ENCODE data around the gene COQ3.
A peak's percentile ranks its signal among the peaks of the same experiment; 100 is the strongest.

COQ3 gene, protein sequence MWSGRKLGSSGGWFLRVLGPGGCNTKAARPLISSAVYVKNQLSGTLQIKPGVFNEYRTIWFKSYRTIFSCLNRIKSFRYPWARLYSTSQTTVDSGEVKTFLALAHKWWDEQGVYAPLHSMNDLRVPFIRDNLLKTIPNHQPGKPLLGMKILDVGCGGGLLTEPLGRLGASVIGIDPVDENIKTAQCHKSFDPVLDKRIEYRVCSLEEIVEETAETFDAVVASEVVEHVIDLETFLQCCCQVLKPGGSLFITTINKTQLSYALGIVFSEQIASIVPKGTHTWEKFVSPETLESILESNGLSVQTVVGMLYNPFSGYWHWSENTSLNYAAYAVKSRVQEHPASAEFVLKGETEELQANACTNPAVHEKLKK

GRCh38 chr6:99393698-99394531, at the start of gene COQ3:
Gene COQ3 (minus strand): TSS chr6:99394195. CDS start chr6:99394179, 16 bp downstream.
- peak within 1 kb of the TSS; percentile 77 for H3K4me3 ChIP-seq (ENCODE audit: low read depth, low read length)
- peak; percentile 36 for DNase-seq (ENCODE audit: low read depth)

GRCh38 chr6:99434702-99435530, 40.9 kb upstream of the COQ3 start:
- H3K4me3 ChIP-seq (ENCODE audit: low read depth, low read length) = no peak overlapping the region
- DNase-seq (ENCODE audit: low read depth) = no peak

DNA sequence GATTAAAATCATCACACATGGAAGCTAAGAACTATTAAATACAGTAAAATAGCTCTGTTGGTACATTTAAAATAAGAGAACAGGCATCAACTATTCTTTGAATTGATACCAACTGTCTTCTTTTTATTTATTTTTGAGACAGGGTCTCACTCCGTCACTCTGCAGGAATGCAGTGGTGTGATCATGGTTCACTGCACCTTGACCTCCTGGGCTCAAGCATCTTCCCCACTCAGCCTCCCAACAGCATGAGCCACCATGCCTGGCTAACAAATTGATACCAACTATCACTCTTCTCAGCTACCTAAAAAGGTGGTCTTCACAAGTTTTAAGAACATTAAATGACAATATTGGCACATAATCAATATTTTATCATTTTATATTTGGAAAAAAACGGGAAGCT, 38.9 kb upstream of the COQ3 start:
- no peak for DNase-seq (ENCODE audit: low read depth)
- H3K4me3 ChIP-seq (ENCODE audit: low read depth, low read length) = no peak overlapping the region

- H3K4me3 ChIP-seq (ENCODE audit: low read depth, low read length) = no peak overlapping the region
These were observed 37.9 kb upstream of the COQ3 start for GRCh38 chr6:99431901-99432300.

GRCh38 chr6:99427988-99428387, 34.0 kb upstream of the COQ3 start:
- no peak overlapping the region for H3K4me3 ChIP-seq (ENCODE audit: low read depth, low read length)
- DNase-seq (ENCODE audit: low read depth) = no peak

More at GRCh38 chr6:99431901-99432300, 37.9 kb upstream of the COQ3 start:
- no peak for DNase-seq (ENCODE audit: low read depth)

- DNase-seq (ENCODE audit: low read depth) = no peak
- H3K4me3 ChIP-seq (ENCODE audit: low read depth, low read length) = peak overlapping the region; percentile 95
These were observed 32.4 kb upstream of the COQ3 start for GRCh38 chr6:99426451-99426757.

DNA sequence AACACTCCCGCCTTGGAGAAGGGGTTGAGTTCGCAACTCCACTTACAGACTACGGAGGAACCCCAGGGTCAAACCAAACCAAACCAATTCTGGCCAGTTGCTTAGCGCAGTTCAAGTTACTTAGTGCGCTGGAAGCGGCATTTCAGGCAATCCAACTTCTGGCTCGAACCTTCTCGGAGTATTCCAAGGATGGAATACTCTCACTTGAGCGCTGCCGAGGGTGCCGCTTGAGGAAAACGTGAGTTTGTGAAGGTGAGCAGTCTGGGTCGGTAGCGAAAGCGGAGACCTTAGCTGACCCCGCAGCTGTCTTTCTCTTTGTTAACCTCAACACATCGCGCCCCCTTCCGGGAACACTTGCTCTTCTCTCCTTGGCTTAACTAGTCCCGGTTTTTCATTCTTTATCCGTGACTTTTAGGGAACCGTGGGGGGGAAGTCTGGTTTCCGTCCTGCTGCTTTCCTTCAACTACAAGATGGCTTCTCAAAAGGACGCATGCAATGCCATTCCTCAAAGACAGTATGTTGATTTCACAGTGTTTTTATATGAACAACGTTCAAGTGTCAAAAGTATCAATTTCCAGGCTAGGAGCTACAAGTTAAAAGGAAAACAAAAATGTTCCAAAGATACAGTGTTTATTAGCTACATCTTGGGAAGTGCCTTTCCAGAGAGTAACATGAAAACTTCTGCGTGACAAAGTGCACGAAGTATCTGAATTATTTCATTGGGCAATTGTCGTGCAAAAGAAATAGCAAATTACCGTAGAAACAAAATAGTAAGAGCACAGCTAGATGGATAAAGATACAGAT, 31.9 kb upstream of the COQ3 start:
- peak overlapping the region; percentile 95 for H3K4me3 ChIP-seq (ENCODE audit: low read depth, low read length)
- peak; percentile 59 for DNase-seq (ENCODE audit: low read depth)

GRCh38 chr6:99424761-99425646, 31.0 kb upstream of the COQ3 start, which contains the start of gene PNISR:
Gene PNISR (minus strand): TSS chr6:99425308. CDS start chr6:99414659, 10,649 bp downstream.
- H3K4me3 ChIP-seq (ENCODE audit: low read depth, low read length) = peak within 1 kb of the TSS; percentile 95
- peak; percentile 98 for DNase-seq (ENCODE audit: low read depth)

GRCh38 chr6:99424022-99424421, 30.0 kb upstream of the COQ3 start:
- no peak for DNase-seq (ENCODE audit: low read depth)
- peak overlapping the region; percentile 95 for H3K4me3 ChIP-seq (ENCODE audit: low read depth, low read length)

DNA sequence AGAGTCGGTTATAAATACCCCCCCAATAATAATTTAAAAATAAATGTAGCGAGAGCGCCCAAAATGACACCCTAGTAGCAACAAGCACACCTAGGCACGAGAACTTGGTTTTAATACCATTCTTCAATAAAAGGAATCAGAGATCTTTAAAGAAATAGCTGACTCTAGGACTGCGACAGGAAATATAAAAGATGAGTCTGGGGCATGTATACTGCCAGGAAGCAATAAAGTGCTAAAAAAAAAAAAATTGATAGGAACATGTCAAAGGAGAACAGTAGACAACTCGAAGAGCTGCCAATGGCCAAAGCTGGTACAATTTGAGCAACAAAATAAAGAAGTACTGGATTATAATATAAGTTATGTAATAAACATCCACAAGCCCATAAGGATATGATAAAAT, 28.9 kb upstream of the COQ3 start:
- no peak for DNase-seq (ENCODE audit: low read depth)
- H3K4me3 ChIP-seq (ENCODE audit: low read depth, low read length) = no peak overlapping the region

DNA sequence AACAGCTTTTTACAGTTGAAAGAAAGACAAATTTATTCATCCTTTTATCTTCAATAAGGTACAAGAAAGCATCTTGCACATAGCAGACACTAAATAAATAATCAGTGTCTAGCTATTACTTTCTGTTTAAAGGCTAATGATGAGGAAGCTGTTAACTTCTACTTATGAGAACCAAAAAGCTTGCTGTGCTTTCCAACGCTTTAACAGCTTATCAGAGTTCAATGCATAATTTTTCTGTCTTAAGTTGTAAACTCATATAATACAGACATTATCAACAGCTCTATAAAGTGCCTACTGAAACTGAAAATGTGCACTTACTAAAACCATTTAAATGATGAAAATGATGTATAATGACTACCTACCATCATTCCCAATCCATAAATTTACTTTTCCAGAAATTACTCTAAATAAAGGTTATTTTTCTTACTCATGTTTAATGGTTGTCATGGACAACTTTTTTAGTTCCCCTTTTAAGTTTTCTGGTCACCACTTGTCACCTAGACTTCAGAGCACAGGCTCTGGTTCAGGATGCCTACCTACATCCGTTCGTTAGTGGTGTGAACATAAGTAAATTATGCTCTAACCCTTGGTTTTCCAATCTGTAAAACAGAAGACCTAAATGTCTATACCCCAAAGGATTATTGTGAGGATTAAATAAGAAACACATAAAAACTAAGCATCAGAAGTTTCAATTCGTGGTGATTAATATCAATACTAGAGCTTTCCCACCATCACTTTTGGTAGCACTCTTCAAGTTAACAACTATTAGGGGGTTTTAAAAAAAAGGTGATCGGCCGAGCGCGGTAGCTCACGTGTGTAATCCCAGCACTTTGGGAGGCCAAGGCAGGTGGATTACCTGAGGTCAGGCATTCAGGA, 23.1 kb upstream of the COQ3 start:
- DNase-seq (ENCODE audit: low read depth) = no peak
- H3K4me3 ChIP-seq (ENCODE audit: low read depth, low read length) = no peak overlapping the region

DNA sequence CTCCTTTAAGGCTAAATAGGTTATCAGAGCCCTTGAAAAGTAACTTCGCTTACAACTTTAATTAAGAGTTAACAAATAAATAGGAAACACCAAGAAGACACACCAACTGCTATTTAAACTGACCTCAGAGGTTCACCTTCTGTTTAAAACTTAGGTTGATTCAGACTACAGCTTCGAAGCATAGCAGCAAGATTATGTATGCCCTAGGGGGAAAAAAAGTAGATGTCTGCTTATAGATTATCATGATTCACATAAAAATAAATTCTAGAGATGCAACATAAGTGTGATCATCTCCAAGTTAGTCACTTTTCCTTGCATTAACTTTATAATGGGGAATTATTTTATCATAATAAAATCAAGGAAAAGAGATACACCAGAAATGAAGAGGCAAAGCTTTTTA, 22.2 kb upstream of the COQ3 start:
- H3K4me3 ChIP-seq (ENCODE audit: low read depth, low read length) = no peak overlapping the region

DNA sequence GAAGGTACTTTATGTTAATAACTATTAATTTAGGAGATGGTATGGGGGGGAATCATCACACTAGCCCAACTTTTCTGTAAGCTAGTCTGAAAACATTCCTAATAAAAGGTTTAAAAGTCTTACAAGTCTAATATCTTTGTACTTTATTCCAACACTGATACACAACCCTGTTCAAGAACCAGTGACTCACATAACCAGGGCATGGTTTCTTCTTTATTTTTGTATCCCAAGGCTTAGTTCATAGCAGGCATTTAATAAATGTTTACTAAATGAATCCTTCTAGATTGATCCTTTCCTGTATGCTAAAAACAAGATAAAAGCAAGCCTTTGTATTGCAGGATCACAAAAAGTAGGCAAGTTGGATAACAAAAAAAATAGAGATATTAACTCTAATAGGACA, 21.5 kb upstream of the COQ3 start:
- no peak for DNase-seq (ENCODE audit: low read depth)
- no peak overlapping the region for H3K4me3 ChIP-seq (ENCODE audit: low read depth, low read length)

More for the DNA sequence above, 22.2 kb upstream of the COQ3 start:
- no peak for DNase-seq (ENCODE audit: low read depth)

GRCh38 chr6:99412065-99412464, 18.1 kb upstream of the COQ3 start:
- H3K4me3 ChIP-seq (ENCODE audit: low read depth, low read length) = no peak overlapping the region
- no peak for DNase-seq (ENCODE audit: low read depth)

DNA sequence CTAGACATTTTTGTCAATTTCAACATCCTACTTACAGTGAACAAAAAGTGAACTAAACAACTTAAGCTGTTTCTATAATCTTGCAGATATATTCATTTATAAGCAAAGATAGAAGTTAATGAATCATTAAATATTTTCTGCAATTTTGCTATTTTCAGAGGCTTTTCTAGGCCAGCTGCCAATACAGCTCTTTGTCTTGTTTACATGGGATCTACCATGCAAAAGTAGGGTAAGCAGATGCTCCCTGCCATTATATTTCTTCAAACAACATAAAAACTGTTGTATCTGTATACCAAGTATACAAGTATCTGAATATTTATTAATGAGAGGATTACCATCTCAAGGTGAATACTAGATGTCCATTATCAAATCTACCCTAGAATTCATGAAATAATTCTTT, 15.7 kb upstream of the COQ3 start:
- no peak for DNase-seq (ENCODE audit: low read depth)
- H3K4me3 ChIP-seq (ENCODE audit: low read depth, low read length) = no peak overlapping the region

DNA sequence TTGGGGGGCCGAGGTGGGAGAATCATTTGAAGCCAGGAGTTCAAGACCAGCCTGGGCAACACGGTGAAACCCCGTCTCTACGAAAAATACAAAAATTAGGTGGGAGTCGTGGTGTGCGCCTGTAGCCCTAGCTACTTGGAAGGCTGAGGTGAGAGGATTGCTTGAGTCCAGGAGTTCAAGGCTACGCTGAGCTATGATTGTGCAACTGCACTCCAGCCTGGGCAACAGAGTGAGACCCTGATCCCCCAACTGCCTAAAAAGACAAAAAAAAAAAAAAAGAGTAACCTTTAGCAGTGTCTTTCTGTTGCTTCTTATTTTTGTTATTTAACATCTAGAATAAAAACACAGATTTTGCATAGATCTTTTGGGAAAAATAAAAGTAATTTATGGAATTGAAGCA, 13.1 kb upstream of the COQ3 start:
- no peak overlapping the region for H3K4me3 ChIP-seq (ENCODE audit: low read depth, low read length)
- DNase-seq (ENCODE audit: low read depth) = no peak

DNA sequence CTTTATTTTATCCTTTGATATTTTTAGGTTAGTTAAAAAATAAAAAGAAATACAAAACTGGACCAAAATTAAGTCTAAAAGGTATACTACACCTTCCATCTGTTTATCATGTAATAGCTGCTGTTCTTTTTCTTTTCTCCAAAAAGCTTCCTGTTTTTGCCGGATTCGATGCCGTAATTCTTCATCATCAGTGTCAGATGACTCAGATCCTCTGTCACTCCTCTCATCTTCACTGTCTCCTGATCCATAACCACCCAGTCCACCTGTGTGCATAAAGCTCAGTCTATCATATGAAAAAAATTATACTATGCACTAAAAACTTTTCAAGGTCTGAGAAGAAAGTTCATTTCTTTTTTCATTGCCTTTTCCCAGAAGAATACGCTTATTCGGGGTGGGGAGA, 8.5 kb upstream of the COQ3 start:
- no peak overlapping the region for H3K4me3 ChIP-seq (ENCODE audit: low read depth, low read length)
- no peak for DNase-seq (ENCODE audit: low read depth)
